K562 (cell line): ENCODE data around the gene GALNT16. TPM values are rescaled to one million over a fixed set of nuclear protein-coding genes. Genes with fewer than 3 reads are reported as not detected.

ENCODE experiments used
- ATAC-seq: fragments of 200-7000 bp; cut with Tn5 transposase; 3 replicates; pipeline ENCODE4 v1.9.1; 2020; ENCODE audit warnings: moderate library complexity
- BruUV-seq: library from RNA; stranded (reverse); fragments of 400-500 nt; replicated peaks from 2 replicates; lab custom pipeline; 2021; lab: Mats Ljungman, UMichigan
- CTCF ChIA-PET: fragments of 300-600 bp; formaldehyde crosslinking; extraction: SDS; loops from one replicate; lab custom pipeline; 2021; ENCODE audit warnings: low intra/inter-chr PET ratio; lab: Yijun Ruan, JAX
- POLR2A ChIA-PET: fragments of 300-600, 350-650 bp; sonication (Branson Sonifier 250); formaldehyde crosslinking; extraction: SDS; loops from one replicate; lab custom pipeline; 2021; ENCODE audit warnings: antibody characterized with exemption, inconsistent platforms; lab: Yijun Ruan, JAX
- DNase-seq, 4 experiments: peaks; one replicate each; pipeline versions ENCODE4 v3.0.0 to v3.0.0-alpha.2; 2011 to 2018; ENCODE audit warnings: low spot score in 3 of 4, mixed read lengths in 3 of 4; ENCODE audit errors: extremely low read depth in 1 of 4
- FAIRE-seq: peaks from 2 replicates; lab custom pipeline; 2011; peaks lifted over from hg19 to GRCh38; lab: Jason Lieb, UNC
- H2AFZ ChIP-seq: 2 replicates; pipeline ENCODE4 v1.6.0; 2011; ENCODE audit warnings: low read depth, low read length, control low read depth, inconsistent platforms
- H3K27ac ChIP-seq: fragments of 200-600 bp; 3 replicates; pipeline ENCODE4 v1.8.0; 2011; ENCODE audit warnings: low read depth, mild to moderate bottlenecking, control low read depth, inconsistent platforms, low read length, moderate library complexity, mixed read lengths; ENCODE audit errors: extremely low read depth
- H3K27me3 ChIP-seq, 2 experiments: fragments of 300-600 bp in 1 of 2; 2 replicates in 1 of 2; 3 replicates in 1 of 2; pipeline versions ENCODE4 v1.6.0 to v1.8.0; 2011; ENCODE audit warnings: inconsistent platforms in 2 of 2, low read length in 2 of 2, mild to moderate bottlenecking in 1 of 2, mixed read lengths in 1 of 2, moderate library complexity in 1 of 2; ENCODE audit not compliant: control insufficient read depth in 2 of 2, insufficient read depth in 2 of 2
- H3K36me3 ChIP-seq: fragments of 300-600 bp; 3 replicates; pipeline ENCODE4 v1.8.0; 2011; ENCODE audit warnings: mild to moderate bottlenecking, low read length, inconsistent platforms; ENCODE audit not compliant: control insufficient read depth, insufficient read depth
- H3K4me1 ChIP-seq, 2 experiments: fragments of 200-600 bp in 1 of 2; replicated peaks in 1 of 2; 2 replicates in 1 of 2; 3 replicates in 1 of 2; pipeline versions ENCODE4 v1.5.1 to v1.8.0; 2011; ENCODE audit warnings: inconsistent platforms in 2 of 2, low read length in 2 of 2, mild to moderate bottlenecking in 1 of 2, mixed read lengths in 1 of 2, moderate library complexity in 1 of 2; ENCODE audit not compliant: control insufficient read depth in 2 of 2, insufficient read depth in 2 of 2
- H3K4me2 ChIP-seq: 2 replicates; pipeline ENCODE4 v1.6.1; 2011; ENCODE audit warnings: low read length, control low read depth, inconsistent platforms, mixed read lengths; ENCODE audit not compliant: insufficient read depth
- H3K4me3 ChIP-seq: fragments of 200-600 bp; sonication (generic), shearing (Covaris generic); 2 replicates; pipeline ENCODE4 v1.5.1; 2016; ENCODE audit warnings: control low read depth, inconsistent platforms
- H3K79me2 ChIP-seq: fragments of 200-600 bp; 3 replicates; pipeline ENCODE4 v1.8.0; 2011; ENCODE audit warnings: low read length, inconsistent platforms; ENCODE audit not compliant: control insufficient read depth, insufficient read depth
- H3K9ac ChIP-seq, 2 experiments: 2 replicates each; pipeline versions ENCODE4 v1.6.0 to v1.6.1; 2011; ENCODE audit warnings: low read depth in 2 of 2, low read length in 2 of 2, control low read depth in 1 of 2, inconsistent platforms in 1 of 2, mild to moderate bottlenecking in 1 of 2, mixed read lengths in 1 of 2; ENCODE audit not compliant: insufficient read depth in 1 of 2
- H3K9me1 ChIP-seq: one replicate; pipeline ENCODE4 v1.6.0; 2011; ENCODE audit warnings: inconsistent platforms, mild to moderate bottlenecking, low read length, moderate library complexity; ENCODE audit not compliant: control insufficient read depth, insufficient read depth
- H3K9me3 ChIP-seq: replicated peaks from 2 replicates; pipeline ENCODE4 v1.5.1; 2011; ENCODE audit warnings: low read depth, low read length, inconsistent platforms; ENCODE audit not compliant: control insufficient read depth, insufficient read depth
- H4K20me1 ChIP-seq: replicated peaks from 2 replicates; pipeline ENCODE4 v1.6.1; 2011; ENCODE audit warnings: low read length, inconsistent platforms, mixed read lengths; ENCODE audit not compliant: control insufficient read depth, insufficient read depth
- ARHGAP35 ChIP-seq: fragments of 450-650 bp; IDR thresholded peaks from 2 replicates; pipeline ENCODE4 v1.6.1; 2018; ENCODE audit not compliant: partially characterized antibody
- CBX3 ChIP-seq, 2 experiments: IDR thresholded peaks; 1 replicate in 1 of 2; 2 replicates in 1 of 2; pipeline ENCODE4 v1.6.1; 2012; ENCODE audit warnings: inconsistent platforms in 2 of 2, low read length in 2 of 2, borderline replicate concordance in 1 of 2, control low read depth in 1 of 2
- EHMT2 ChIP-seq: fragments of 450-650 bp; IDR thresholded peaks from 2 replicates; pipeline ENCODE4 v1.6.1; 2018; ENCODE audit warnings: antibody characterized with exemption
- GATAD2A ChIP-seq: fragments of 450-650 bp; IDR thresholded peaks from 2 replicates; pipeline ENCODE4 v1.6.1; 2017
- NEUROD1 ChIP-seq: fragments of 150-350 bp; IDR thresholded peaks from 2 replicates; pipeline ENCODE4 v1.6.1; 2014; ENCODE audit warnings: borderline replicate concordance, low read length, low read depth; ENCODE audit not compliant: partially characterized antibody
- NR1H2 ChIP-seq: sonication (generic); formaldehyde crosslinking; IDR thresholded peaks from 2 replicates; pipeline ENCODE4 v1.4.0; 2020; ENCODE audit warnings: mild to moderate bottlenecking, missing genetic modification reagents
- RB1 ChIP-seq: fragments of 450-650 bp; IDR thresholded peaks from 2 replicates; pipeline ENCODE4 v1.6.1; 2017; ENCODE audit warnings: low read depth, mild to moderate bottlenecking
- SRSF9 ChIP-seq: fragments of 200-400 bp; formaldehyde crosslinking; IDR thresholded peaks from 2 replicates; pipeline ENCODE4 v1.6.1; 2017; ENCODE audit warnings: low read depth, low read length, borderline replicate concordance
- TAF9B ChIP-seq: fragments of 450-650 bp; IDR thresholded peaks from 2 replicates; pipeline ENCODE4 v1.6.1; 2018; ENCODE audit warnings: mild to moderate bottlenecking; ENCODE audit not compliant: partially characterized antibody
- ZNF395 ChIP-seq: fragments of 200-800 bp; sonication (Bioruptor generic); IDR thresholded peaks from 2 replicates; pipeline ENCODE4 v1.6.1; 2017; ENCODE audit warnings: missing genetic modification characterization, missing compliant biosample characterization
- ZNF75A ChIP-seq: fragments of 450-650 bp; formaldehyde crosslinking; IDR thresholded peaks from 2 replicates; pipeline ENCODE4 v1.4.0; 2020; ENCODE audit warnings: mild to moderate bottlenecking
- ZSCAN29 ChIP-seq: fragments of 450-650 bp; IDR thresholded peaks from 2 replicates; pipeline ENCODE4 v1.6.1; 2017
- WGBS: fragments of 100-300 bp; shearing (Covaris generic); methylation state at CpG from one replicate; pipeline ENCODE4 v1.1.6; 2016; ENCODE audit warnings: low coverage, mixed read lengths; ENCODE audit not compliant: insufficient coverage; ENCODE audit errors: missing lambda C conversion rate; 5-methylcytosine and 5-hydroxymethylcytosine counted together
- in situ Hi-C: fragments of 300-500 bp; cut with MboI; formaldehyde crosslinking; loops from 4 replicates; pipeline ENCODE4 v1.15.0; 2018; ENCODE audit warnings: inconsistent platforms, mixed read lengths
- intact Hi-C: fragments of 100-400 bp; cut with micrococcal nuclease; formaldehyde crosslinking; loops from 2 replicates; pipeline ENCODE4 v1.14.2; 2022
- polyA plus RNA-seq, 8 experiments: library from polyadenylated mRNA; depleted of rRNA in 4 of 8; stranded (reverse) in 5 of 8; unstranded in 3 of 8; fragments of >200 nt; fragmentation: Nextera tagmentation in 2 of 8; fragmentation: Illumina TruSeq in 1 of 8; extraction: Ambion mirVana in 2 of 8; extraction: Trizol in 1 of 8; gene quantifications; 2 replicates each; pipeline versions ENCODE4 v1.2.1 to v1.2.3, GENCODE V29; 2011 to 2014; ENCODE audit warnings: inconsistent platforms in 1 of 8, missing spikeins in 1 of 8
- total RNA-seq, 7 experiments: library from RNA; depleted of rRNA in 6 of 7; stranded (reverse); fragments of >200 nt in 6 of 7; fragmentation: Illumina TruSeq in 2 of 7; extraction: Trizol in 2 of 7; gene quantifications; 2 replicates each; pipeline versions ENCODE4 v1.2.1 to v1.2.3, GENCODE V29; 2011 to 2021; ENCODE audit warnings: low replicate concordance in 1 of 7
- TF ChIP-seq, protein P1 (sequence below): fragments of 450-650 bp; IDR thresholded peaks from 2 replicates; pipeline ENCODE4 v1.6.1; 2016; ENCODE audit warnings: antibody characterized with exemption

GALNT16 gene
- total and polyA plus RNA-seq, 9 of the 15 experiments (the other 6 are each of a cell fraction or from before 2014, with no cell fraction given): not detected

GRCh38 chr14:69345402-69345801 is 85.4 kb downstream of the GALNT16 start:
- in situ Hi-C loops: loop anchor here (5.0 kb wide), 1 partner anchor 88 kb away; no protein-coding TSS in a partner anchor
- CTCF ChIA-PET: no interaction called here

More at GRCh38 chr14:69345402-69345801, 85.4 kb downstream of the GALNT16 start:
- Histone ChIP-seq H3K4me1 (no peaks in the 10 kb centered on the region), H3K4me2 (no peak overlapping the region), H3K9me1 (no peaks in the 10 kb centered on the region), H3K36me3 (no peaks in the 10 kb centered on the region), H4K20me1 (no peaks in the 10 kb centered on the region), H2AFZ (no peak overlapping the region), H3K27me3 (peaks cover 5 to 48% of the 10 kb centered on the region in 2 experiments; a peak in 3 of 5 replicates), H3K9me3 (no peaks in the 10 kb centered on the region), H3K27ac (no peak overlapping the region), H3K4me3 (no peak overlapping the region), H3K79me2 (no peaks in the 10 kb centered on the region), H3K9ac (no peak overlapping the region)
- intact Hi-C loops: no loop called here
- 0% methylated on average over 4 of the region's 4 CpGs for WGBS
- POLR2A ChIA-PET: no interaction called here
- DNase-seq (no peak), ATAC-seq (no peak), FAIRE-seq (no peak)
- no TSS peak for BruUV-seq
- no peak for TF ChIP-seq CBX3 (IDR thresholded peaks at IDR 0.05; ENCODE audit: borderline replicate concordance in 1 of 2, low read length in 2 of 2)
- no peak for TF ChIP-seq ZSCAN29
- no peak for TF ChIP-seq GATAD2A
- TF ChIP-seq SRSF9: no peak
- TF ChIP-seq ARHGAP35: no peak
- TF ChIP-seq RB1: no peak
- no peak for TF ChIP-seq NR1H2 (CRISPR knock-in tag)
- TF ChIP-seq EHMT2: no peak
- no peak for TF ChIP-seq TAF9B
- TF ChIP-seq, protein P1, sequence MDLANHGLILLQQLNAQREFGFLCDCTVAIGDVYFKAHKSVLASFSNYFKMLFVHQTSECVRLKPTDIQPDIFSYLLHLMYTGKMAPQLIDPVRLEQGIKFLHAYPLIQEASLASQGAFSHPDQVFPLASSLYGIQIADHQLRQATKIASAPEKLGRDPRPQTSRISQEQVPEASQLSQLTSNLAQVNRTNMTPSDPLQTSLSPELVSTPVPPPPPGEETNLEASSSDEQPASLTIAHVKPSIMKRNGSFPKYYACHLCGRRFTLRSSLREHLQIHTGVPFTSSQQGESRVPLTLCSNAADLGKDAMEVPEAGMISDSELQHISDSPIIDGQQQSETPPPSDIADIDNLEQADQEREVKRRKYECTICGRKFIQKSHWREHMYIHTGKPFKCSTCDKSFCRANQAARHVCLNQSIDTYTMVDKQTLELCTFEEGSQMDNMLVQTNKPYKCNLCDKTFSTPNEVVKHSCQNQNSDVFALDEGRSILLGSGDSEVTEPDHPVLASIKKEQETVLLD: no peak
- no peak for TF ChIP-seq ZNF75A (CRISPR knock-in tag)
- no peak for TF ChIP-seq ZNF395 (CRISPR knock-in tag)
- no peak for TF ChIP-seq NEUROD1
